Skeletal muscle satellite cell (primary cell): Measurements from ENCODE around the gene SMIM21. TPM values are rescaled to one million over a fixed set of nuclear protein-coding genes. Genes with fewer than 3 reads are reported as not detected.

ENCODE experiments used
- H3K27me3 ChIP-seq: 2 replicates; pipeline ENCODE4 v1.7.0; 2013; ENCODE audit warnings: low read length; ENCODE audit not compliant: control insufficient read depth, insufficient read depth
- H3K36me3 ChIP-seq: 2 replicates; pipeline ENCODE4 v1.7.0; 2013; ENCODE audit warnings: mild to moderate bottlenecking, control low read depth, low read length; ENCODE audit not compliant: insufficient read depth
- H3K4me1 ChIP-seq: 2 replicates; pipeline ENCODE4 v1.7.0; 2013; ENCODE audit warnings: low read length; ENCODE audit not compliant: control insufficient read depth, insufficient read depth
- H3K4me2 ChIP-seq: 2 replicates; pipeline ENCODE4 v1.7.0; 2013; ENCODE audit warnings: mild to moderate bottlenecking, low read length
- H3K4me3 ChIP-seq: 2 replicates; pipeline ENCODE4 v1.7.0; 2013; ENCODE audit warnings: low read length
- H3K9ac ChIP-seq: 2 replicates; pipeline ENCODE4 v1.7.0; 2013; ENCODE audit warnings: mild to moderate bottlenecking, low read depth, low read length, moderate library complexity
- H3K9me3 ChIP-seq: replicated peaks from 2 replicates; pipeline ENCODE4 v1.7.0; 2013; ENCODE audit warnings: mild to moderate bottlenecking, control low read depth, low read length
- total RNA-seq: library from RNA; depleted of rRNA; stranded (reverse); fragments of >200 nt; gene quantifications from 2 replicates; pipeline ENCODE4 v1.2.3, GENCODE V29; 2012; rRNA removed

Gene SMIM21
- total RNA-seq: not detected in 2 replicates

- H3K9me3 ChIP-seq: no peaks in the 10 kb centered on the region
- no peaks in the 10 kb centered on the region for H3K36me3 ChIP-seq
- H3K4me1 ChIP-seq: no peaks in the 10 kb centered on the region
- no peak within 1 kb of the TSS for H3K4me3 ChIP-seq
- H3K4me2 ChIP-seq: no peak within 1 kb of the TSS
- no peak within 1 kb of the TSS for H3K9ac ChIP-seq
- peaks cover 3% of the 10 kb centered on the region for H3K27me3 ChIP-seq
Observed at GRCh38 chr18:75427603-75428002, at the start of gene SMIM21. TSS of gene SMIM21 (minus strand) at chr18:75427703. CDS start at chr18:75427563, 140 bp downstream.

- H3K36me3 ChIP-seq: no peaks in the 10 kb centered on the region
- H3K27me3 ChIP-seq: no peaks in the 10 kb centered on the region
- no peak overlapping the region for H3K4me2 ChIP-seq
- H3K4me3 ChIP-seq: no peak overlapping the region
- no peaks in the 10 kb centered on the region for H3K9me3 ChIP-seq
- no peak overlapping the region for H3K9ac ChIP-seq
- H3K4me1 ChIP-seq: peaks cover 30% of the 10 kb centered on the region
Observed at GRCh38 chr18:75475228-75475627, 47.7 kb upstream of the SMIM21 start.

- Histone ChIP-seq H3K9me3 (no peaks in the 10 kb centered on the region), H3K4me2 (no peak overlapping the region), H3K4me3 (no peak overlapping the region), H3K9ac (no peak overlapping the region), H3K4me1 (peaks cover 30% of the 10 kb centered on the region), H3K27me3 (no peaks in the 10 kb centered on the region), H3K36me3 (no peaks in the 10 kb centered on the region)
Observed at GRCh38 chr18:75474332-75474731, 46.8 kb upstream of the SMIM21 start.

DNA sequence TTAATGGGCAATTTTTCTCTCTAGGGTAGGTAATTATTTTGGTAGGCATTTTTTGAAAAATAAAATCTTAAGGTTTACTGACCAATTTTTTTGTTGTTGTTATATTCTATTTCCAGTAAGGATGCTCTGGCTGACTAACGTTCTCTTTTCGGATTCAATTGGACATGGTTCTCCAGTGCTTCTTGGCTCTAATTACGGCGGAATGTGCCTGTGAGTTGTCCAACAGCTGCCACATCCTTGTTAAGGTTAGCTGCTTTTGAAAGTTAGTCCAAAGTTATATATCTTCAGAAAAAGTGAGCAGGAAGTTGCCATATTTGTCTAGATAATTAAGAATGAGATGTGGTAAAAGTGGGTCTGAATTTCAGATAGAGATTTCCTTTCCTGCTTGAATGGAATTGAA, 45.8 kb upstream of the SMIM21 start:
- Histone ChIP-seq H3K36me3 (no peaks in the 10 kb centered on the region), H3K4me1 (peaks cover 30% of the 10 kb centered on the region), H3K4me3 (no peak overlapping the region), H3K9me3 (no peaks in the 10 kb centered on the region), H3K27me3 (no peaks in the 10 kb centered on the region), H3K4me2 (peak overlapping the region; percentile 13), H3K9ac (no peak overlapping the region)

DNA sequence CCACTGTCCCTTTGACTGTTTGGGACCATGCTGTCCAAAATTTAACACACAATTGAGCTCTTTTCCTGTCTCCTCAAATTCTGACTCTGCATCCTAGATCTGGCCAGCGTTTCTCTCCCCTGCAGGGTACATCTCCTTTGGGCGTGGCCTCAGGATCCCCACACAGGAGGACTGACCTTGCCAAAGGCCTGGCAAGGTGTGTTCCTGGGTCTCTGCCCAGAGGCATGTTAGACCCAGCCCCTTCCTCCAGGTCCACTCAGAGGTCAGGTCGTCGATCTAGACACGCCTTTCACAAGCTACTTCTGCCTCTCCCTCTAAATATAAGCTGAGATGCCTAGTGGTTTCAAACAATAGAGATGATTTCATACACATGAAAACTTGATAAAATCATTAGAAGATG, 45.4 kb upstream of the SMIM21 start:
- Histone ChIP-seq H3K9ac (no peak overlapping the region), H3K4me1 (peaks cover 30% of the 10 kb centered on the region), H3K27me3 (no peaks in the 10 kb centered on the region), H3K4me2 (no peak overlapping the region), H3K9me3 (no peaks in the 10 kb centered on the region), H3K36me3 (no peaks in the 10 kb centered on the region), H3K4me3 (no peak overlapping the region)

GRCh38 chr18:75472396-75472795, 44.9 kb upstream of the SMIM21 start:
- H3K4me3 ChIP-seq: no peak overlapping the region
- H3K9me3 ChIP-seq: no peaks in the 10 kb centered on the region
- no peak overlapping the region for H3K4me2 ChIP-seq
- H3K27me3 ChIP-seq: no peaks in the 10 kb centered on the region
- H3K9ac ChIP-seq: no peak overlapping the region
- no peaks in the 10 kb centered on the region for H3K36me3 ChIP-seq
- peaks cover 30% of the 10 kb centered on the region for H3K4me1 ChIP-seq

- Histone ChIP-seq H3K27me3 (no peaks in the 10 kb centered on the region), H3K4me1 (peaks cover 30% of the 10 kb centered on the region), H3K4me3 (no peak overlapping the region), H3K36me3 (no peaks in the 10 kb centered on the region), H3K9ac (no peak overlapping the region), H3K4me2 (no peak overlapping the region), H3K9me3 (no peaks in the 10 kb centered on the region)
Observed at GRCh38 chr18:75471850-75472249, 44.3 kb upstream of the SMIM21 start.

DNA sequence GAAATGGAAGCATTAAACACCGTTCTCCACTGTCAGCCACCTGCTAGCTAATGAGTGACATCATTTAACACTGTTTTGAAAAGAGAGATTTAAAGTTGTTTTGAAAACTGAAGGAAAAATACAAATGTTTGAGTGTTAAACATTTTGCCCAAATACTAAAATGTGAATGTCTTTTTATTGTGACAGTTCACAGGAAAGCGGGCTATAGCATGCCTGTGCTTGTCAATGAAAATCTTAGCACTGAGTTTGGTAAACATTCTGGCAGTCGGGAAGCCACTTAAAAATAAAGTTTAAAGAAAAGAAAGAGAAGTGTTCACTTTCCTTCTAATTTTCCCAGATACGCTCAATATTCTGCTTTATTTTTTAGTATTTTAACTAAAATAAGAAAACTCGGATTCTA, 40.3 kb upstream of the SMIM21 start:
- H3K9me3 ChIP-seq: no peaks in the 10 kb centered on the region
- H3K36me3 ChIP-seq: no peaks in the 10 kb centered on the region
- H3K9ac ChIP-seq: no peak overlapping the region
- peaks cover 1% of the 10 kb centered on the region for H3K4me1 ChIP-seq
- no peak overlapping the region for H3K4me3 ChIP-seq
- H3K4me2 ChIP-seq: no peak overlapping the region
- no peaks in the 10 kb centered on the region for H3K27me3 ChIP-seq

- Histone ChIP-seq H3K9me3 (no peaks in the 10 kb centered on the region), H3K9ac (no peak overlapping the region), H3K4me1 (no peaks in the 10 kb centered on the region), H3K36me3 (no peaks in the 10 kb centered on the region), H3K4me3 (no peak overlapping the region), H3K27me3 (no peaks in the 10 kb centered on the region), H3K4me2 (no peak overlapping the region)
Observed at GRCh38 chr18:75467281-75467795, 39.8 kb upstream of the SMIM21 start.

GRCh38 chr18:75464356-75464755, 36.9 kb upstream of the SMIM21 start:
- H3K4me3 ChIP-seq: no peak overlapping the region

DNA sequence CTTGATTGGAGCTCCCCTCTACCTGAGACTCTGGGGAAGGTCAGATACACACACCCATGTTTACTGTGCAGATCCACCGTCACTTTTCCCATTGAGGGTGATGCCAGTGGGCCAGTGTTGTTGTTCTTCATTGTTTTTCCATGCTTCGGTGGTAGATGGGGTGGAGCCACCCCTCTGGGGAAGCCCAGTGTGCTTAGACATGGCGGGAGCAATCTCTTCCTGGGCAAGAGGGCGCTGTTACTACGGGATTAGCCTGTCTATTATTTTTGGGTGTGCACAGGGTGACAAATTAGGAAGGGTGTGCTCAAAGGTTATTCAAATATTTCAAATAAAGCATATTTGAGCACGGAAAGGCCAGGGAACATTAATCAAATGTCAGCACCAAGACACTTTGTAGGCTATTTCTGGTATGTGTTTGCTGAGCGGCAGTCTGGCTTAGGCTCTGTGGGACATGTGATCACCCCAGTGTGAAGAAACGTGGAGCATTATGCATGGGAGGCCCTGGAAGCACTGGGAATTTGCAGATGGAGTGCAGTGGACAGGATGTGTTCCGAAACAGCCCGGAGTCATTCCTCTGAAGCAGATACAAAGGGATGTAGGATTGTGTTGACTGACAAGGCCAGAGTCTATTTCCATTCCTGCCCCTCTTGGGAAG, 34.8 kb upstream of the SMIM21 start:
- no peak overlapping the region for H3K4me2 ChIP-seq
- no peak overlapping the region for H3K4me3 ChIP-seq
- no peak overlapping the region for H3K9ac ChIP-seq
- H3K36me3 ChIP-seq: no peaks in the 10 kb centered on the region
- no peaks in the 10 kb centered on the region for H3K9me3 ChIP-seq
- no peaks in the 10 kb centered on the region for H3K27me3 ChIP-seq
- H3K4me1 ChIP-seq: no peaks in the 10 kb centered on the region

More at GRCh38 chr18:75464356-75464755, 36.9 kb upstream of the SMIM21 start:
- H3K36me3 ChIP-seq: no peaks in the 10 kb centered on the region
- H3K4me1 ChIP-seq: no peaks in the 10 kb centered on the region
- no peaks in the 10 kb centered on the region for H3K9me3 ChIP-seq
- H3K9ac ChIP-seq: no peak overlapping the region
- H3K27me3 ChIP-seq: no peaks in the 10 kb centered on the region
- no peak overlapping the region for H3K4me2 ChIP-seq

GRCh38 chr18:75456199-75456631, 28.7 kb upstream of the SMIM21 start:
- H3K9me3 ChIP-seq: no peaks in the 10 kb centered on the region
- no peaks in the 10 kb centered on the region for H3K36me3 ChIP-seq
- H3K4me1 ChIP-seq: peaks cover 6% of the 10 kb centered on the region
- H3K27me3 ChIP-seq: no peaks in the 10 kb centered on the region
- no peak overlapping the region for H3K9ac ChIP-seq
- no peak overlapping the region for H3K4me3 ChIP-seq
- no peak overlapping the region for H3K4me2 ChIP-seq
